Measurements from ENCODE around the gene MR1.

The MR1 gene

GRCh38 chr1:181062836-181063428 is 29.1 kb downstream of the MR1 start:
- TF ChIP-seq CTCF (IDR thresholded peaks at IDR 0.05), result no peak

GRCh38 chr1:181064011-181064623 is 30.3 kb downstream of the MR1 start:
- TF ChIP-seq CTCF (IDR thresholded peaks at IDR 0.05), result no peak

GRCh38 chr1:181064702-181065101 is 30.9 kb downstream of the MR1 start:
- no peak for TF ChIP-seq CTCF (IDR thresholded peaks at IDR 0.05)

- no peak for TF ChIP-seq CTCF (IDR thresholded peaks at IDR 0.05)
These were observed 39.9 kb downstream of the MR1 start for GRCh38 chr1:181073638-181074037.

- TF ChIP-seq CTCF (IDR thresholded peaks at IDR 0.05), result no peak
These were observed 42.1 kb downstream of the MR1 start for GRCh38 chr1:181075766-181076350.

- no peak for TF ChIP-seq CTCF (IDR thresholded peaks at IDR 0.05)
These were observed 43.1 kb downstream of the MR1 start for GRCh38 chr1:181076852-181077251.

- TF ChIP-seq CTCF (IDR thresholded peaks at IDR 0.05), result no peak
These were observed 43.9 kb downstream of the MR1 start for GRCh38 chr1:181077576-181078242.

Data from LNCAP (cell line).